Measurements from ENCODE around the gene FHAD1.

DNA sequence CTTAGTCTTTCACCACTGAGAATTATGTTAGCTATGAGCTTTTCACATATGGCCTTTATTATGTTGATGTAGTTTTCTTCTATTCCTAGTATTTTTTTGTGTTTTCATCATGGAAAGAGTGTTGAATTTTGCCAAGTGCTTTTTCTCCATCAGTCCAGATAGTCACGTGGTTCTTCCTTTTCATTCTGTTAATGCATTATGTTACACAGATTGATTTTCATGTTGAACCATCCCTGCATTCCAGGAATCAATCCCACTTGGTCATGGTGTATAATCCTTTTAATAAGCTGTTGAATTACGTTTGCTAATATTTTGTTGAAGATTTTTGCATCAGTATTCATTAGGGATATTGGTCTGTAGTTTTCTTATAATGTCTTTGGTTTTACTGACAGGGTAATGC is 17.7 kb downstream of the FHAD1 start:
- TF ChIP-seq PPARA (CRISPR knock-in tag; IDR thresholded peaks at IDR 0.05; ENCODE audit: borderline replicate concordance) (no peak), CSRNP3 (CRISPR knock-in tag; IDR thresholded peaks at IDR 0.05) (no peak), ESRRG (CRISPR knock-in tag; IDR thresholded peaks at IDR 0.05) (no peak), ZNF565 (CRISPR knock-in tag; conservative IDR thresholded peaks at IDR 0.05; ENCODE audit: low read depth) (no peak), ZFP3 (CRISPR knock-in tag; IDR thresholded peaks at IDR 0.05) (no peak), ISL1 (CRISPR knock-in tag; IDR thresholded peaks at IDR 0.05) (no peak), TCF4 (CRISPR knock-in tag; IDR thresholded peaks at IDR 0.05; ENCODE audit: borderline replicate concordance) (no peak), ARNTL (CRISPR knock-in tag; IDR thresholded peaks at IDR 0.05; ENCODE audit: borderline replicate concordance, low read depth) (no peak), ZNF8 (CRISPR knock-in tag; IDR thresholded peaks at IDR 0.05) (no peak), GLIS3 (CRISPR knock-in tag; IDR thresholded peaks at IDR 0.05) (no peak)
- TF ChIP-seq, protein P1, sequence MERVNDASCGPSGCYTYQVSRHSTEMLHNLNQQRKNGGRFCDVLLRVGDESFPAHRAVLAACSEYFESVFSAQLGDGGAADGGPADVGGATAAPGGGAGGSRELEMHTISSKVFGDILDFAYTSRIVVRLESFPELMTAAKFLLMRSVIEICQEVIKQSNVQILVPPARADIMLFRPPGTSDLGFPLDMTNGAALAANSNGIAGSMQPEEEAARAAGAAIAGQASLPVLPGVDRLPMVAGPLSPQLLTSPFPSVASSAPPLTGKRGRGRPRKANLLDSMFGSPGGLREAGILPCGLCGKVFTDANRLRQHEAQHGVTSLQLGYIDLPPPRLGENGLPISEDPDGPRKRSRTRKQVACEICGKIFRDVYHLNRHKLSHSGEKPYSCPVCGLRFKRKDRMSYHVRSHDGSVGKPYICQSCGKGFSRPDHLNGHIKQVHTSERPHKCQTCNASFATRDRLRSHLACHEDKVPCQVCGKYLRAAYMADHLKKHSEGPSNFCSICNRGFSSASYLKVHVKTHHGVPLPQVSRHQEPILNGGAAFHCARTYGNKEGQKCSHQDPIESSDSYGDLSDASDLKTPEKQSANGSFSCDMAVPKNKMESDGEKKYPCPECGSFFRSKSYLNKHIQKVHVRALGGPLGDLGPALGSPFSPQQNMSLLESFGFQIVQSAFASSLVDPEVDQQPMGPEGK (CRISPR knock-in tag; IDR thresholded peaks at IDR 0.05; ENCODE audit: borderline replicate concordance) = no peak
- TF ChIP-seq, protein P2, sequence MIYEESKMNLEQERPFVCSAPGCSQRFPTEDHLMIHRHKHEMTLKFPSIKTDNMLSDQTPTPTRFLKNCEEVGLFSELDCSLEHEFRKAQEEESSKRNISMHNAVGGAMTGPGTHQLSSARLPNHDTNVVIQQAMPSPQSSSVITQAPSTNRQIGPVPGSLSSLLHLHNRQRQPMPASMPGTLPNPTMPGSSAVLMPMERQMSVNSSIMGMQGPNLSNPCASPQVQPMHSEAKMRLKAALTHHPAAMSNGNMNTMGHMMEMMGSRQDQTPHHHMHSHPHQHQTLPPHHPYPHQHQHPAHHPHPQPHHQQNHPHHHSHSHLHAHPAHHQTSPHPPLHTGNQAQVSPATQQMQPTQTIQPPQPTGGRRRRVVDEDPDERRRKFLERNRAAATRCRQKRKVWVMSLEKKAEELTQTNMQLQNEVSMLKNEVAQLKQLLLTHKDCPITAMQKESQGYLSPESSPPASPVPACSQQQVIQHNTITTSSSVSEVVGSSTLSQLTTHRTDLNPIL (CRISPR knock-in tag; IDR thresholded peaks at IDR 0.05; ENCODE audit: low read depth) = no peak

Data from SK-N-SH treated with all-trans-retinoic acid at 6 μM for 48 hours (cell line).